Heart left ventricle (tissue), 13 donors: ENCODE measurements around the gene TYW5.

Experiments
- POLR2A ChIP-seq, 2 donors: fragments of 450-650 bp; IDR thresholded peaks; one replicate each; pipeline ENCODE4 v1.6.1; 2017; ENCODE audit warnings: antibody characterized with exemption in 2 of 2, mild to moderate bottlenecking in 2 of 2, moderate library complexity in 2 of 2
- TF ChIP-seq, protein P1 (sequence below), 12 donors: fragments of 200-600 bp; sonication (generic) in 4 of 12; IDR thresholded peaks; one replicate each; pipeline versions ENCODE4 v1.5.0 to v1.8.0; 2018 to 2022; ENCODE audit warnings: antibody characterized with exemption in 12 of 12, mild to moderate bottlenecking in 5 of 12
- donor health status: ischemic (EF 13 %, LVEDD 7.1; RV severe dilation, severe dysfunction).
- donor health status: DM: no; HTN: yes; CAD: no.
- donor health status: DM: no; HTN: no; CAD: no.
- donor health status: ischemic (EF 25% LVEDD 6.9; RV normal size, moderate dysfunction).
- donor health status: ischemic (EF 25% LVEDD 5.7; RV mildly dilated, moderate dysfunction).
- donor health status: ischemic (EF 35%, LVEDD 5.7; RV mildly dilated, moderate dysfunction).
- donor health status: nonischemic (EF 11% LVEDD 7.7; RV severe dilation, severe dysfunction).
- donor health status: DM: yes; HTN: yes; CAD: no.
- donor health status: PGD.
- donor health status: ischemic (EF 29% LVEDD 5.4; RV normal size, mild dysfunction).
- donor health status: nonischemic (EF 23%, LVEDD 6.1; RV moderate dilation, normal function).

- TF ChIP-seq, protein P1, sequence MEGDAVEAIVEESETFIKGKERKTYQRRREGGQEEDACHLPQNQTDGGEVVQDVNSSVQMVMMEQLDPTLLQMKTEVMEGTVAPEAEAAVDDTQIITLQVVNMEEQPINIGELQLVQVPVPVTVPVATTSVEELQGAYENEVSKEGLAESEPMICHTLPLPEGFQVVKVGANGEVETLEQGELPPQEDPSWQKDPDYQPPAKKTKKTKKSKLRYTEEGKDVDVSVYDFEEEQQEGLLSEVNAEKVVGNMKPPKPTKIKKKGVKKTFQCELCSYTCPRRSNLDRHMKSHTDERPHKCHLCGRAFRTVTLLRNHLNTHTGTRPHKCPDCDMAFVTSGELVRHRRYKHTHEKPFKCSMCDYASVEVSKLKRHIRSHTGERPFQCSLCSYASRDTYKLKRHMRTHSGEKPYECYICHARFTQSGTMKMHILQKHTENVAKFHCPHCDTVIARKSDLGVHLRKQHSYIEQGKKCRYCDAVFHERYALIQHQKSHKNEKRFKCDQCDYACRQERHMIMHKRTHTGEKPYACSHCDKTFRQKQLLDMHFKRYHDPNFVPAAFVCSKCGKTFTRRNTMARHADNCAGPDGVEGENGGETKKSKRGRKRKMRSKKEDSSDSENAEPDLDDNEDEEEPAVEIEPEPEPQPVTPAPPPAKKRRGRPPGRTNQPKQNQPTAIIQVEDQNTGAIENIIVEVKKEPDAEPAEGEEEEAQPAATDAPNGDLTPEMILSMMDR (IDR thresholded peaks at IDR 0.05): no peak
- TF ChIP-seq POLR2A (IDR thresholded peaks at IDR 0.05): no peak
Measured at GRCh38 chr2:199982126-199982843, 27.0 kb upstream of the TYW5 start.
